GM19238 (cell line): ENCODE measurements around the gene CD99L2.
"Not testable (repeated sequence)": the region's sequence is repeated elsewhere in the genome, so short reads cannot be mapped to it uniquely, and the experiment has no call there.

ENCODE experiments used
- DNase-seq: peaks from one replicate; pipeline ENCODE4 v3.0.0; 2011; ENCODE audit warnings: low spot score; ENCODE audit not compliant: insufficient read length

CD99L2 gene

DNA sequence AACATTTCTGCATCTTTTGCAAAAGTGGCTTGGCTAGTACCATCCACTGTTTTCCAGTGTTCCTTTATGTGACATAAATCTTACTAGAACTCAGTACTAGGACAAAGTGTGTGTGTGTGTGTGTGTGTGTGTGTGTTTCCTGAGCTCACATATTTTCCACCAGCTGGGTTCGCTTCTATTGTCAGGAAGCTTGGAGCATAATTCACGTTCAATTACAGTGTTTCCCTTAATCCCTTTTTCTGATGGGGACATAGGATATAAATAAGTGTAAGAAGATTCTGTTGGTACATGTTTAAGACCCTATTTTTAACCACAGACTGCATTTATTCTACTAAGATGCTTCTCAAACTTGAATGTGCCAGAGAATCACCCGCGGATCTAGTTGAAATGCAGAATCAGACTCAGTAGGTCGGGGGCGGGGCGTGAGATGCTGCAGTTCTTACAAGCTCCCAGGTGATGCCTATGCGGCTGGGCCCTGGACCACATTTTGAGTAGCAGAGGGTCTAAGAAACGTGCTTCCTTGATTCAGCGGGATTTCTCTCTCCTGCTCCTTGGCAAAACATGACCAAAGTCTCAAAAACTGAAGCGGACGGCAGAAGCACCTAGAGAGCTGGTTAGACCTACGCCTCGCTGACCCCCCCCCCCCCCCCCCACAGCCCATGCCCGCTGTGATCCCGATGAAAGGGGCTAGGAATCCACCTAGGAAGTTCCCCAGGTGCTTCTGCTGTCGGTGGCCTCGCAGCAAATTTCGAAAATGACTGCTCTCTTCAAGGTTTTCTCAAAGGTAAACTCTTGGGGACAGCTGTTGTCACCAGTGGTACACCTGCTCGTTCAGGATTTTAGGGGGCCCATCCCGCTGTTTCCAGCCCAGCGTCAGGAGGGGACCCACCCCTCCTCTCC lies 797 bp downstream of the CD99L2 start:
- DNase-seq, result no peak

DNA sequence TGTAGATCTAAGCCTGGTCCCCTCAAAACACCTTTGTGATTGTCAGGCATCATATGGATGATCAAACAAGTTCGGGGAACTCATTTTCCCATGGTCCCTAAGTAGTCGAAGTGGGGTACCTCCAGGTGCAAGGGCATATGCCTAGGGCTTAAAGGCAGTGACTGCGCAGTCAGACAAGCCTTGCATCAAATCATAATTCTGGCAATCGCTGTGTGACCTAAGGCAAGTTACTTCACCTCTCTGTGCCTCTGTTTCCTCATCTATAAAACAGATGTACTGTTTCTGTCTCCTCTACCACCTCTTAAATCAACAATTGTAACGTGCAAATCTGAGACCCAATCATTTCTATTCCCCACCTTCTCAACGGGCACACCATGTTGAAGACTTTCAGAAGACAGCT lies 1.8 kb downstream of the CD99L2 start:
- no peak for DNase-seq

DNA sequence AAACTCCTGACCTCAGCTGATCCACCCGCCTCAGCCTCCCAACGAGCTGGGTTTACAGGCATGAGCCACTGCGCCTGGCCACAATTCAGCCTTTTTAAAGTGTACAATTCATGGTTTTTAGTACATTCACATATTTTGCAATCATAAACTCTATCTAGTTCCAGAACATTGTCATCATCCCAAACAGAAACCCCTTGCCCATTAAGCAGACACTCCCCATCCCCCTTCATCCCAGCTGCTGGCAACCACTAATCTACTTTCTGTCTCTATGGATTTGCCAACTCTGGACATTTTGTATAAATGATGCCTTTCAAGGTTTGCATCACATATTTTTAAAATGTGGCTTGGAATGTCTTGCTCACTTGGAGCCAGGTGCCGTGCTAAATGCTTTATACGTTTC lies 4.5 kb downstream of the CD99L2 start:
- no peak for DNase-seq

GRCh38 chrX:150889131-150889530 lies 9.3 kb downstream of the CD99L2 start:
- no peak for DNase-seq

- DNase-seq, result no peak
Observed at GRCh38 chrX:150887906-150888465, 10.5 kb downstream of the CD99L2 start.

DNA sequence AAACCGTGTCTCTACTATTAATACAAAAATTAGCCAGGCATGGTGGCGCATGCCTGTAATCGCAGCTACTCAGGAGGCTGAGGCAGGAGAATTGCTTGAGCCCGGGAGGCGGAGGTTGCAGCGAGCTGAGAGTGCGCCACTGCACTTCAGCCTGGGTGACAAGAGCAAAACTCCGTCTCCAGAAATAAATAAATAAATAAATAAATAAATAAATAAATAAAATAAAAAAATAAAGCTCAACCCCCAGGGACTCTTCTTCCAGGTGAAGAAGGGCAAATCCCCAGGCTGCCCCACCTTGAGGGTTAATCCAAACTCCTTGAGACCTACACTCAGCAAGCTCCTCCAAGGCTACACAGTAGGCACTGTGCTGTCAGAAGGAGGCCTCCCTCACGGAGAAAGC lies 11.2 kb downstream of the CD99L2 start:
- not testable (repeated sequence) for DNase-seq

GRCh38 chrX:150886381-150886780 lies 12.1 kb downstream of the CD99L2 start:
- DNase-seq, result no peak

DNA sequence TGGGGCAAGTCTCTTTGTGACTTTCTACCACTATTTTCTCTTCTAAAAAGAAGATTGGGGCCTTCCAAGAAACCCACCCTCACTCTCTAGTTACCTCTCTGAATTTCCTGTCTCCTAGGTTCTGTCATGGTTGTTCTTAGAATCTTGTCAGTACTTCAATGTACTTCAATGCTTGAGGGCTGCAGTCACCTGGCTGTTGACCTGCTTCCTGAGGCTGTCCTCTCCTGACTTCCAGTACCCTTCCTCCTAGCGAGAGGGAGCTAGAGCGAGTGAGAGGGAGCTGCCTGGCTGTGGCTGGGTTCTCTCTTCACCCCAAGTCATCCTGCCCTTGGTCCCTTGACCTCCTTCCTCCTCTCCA lies 17.7 kb downstream of the CD99L2 start:
- no peak for DNase-seq

DNA sequence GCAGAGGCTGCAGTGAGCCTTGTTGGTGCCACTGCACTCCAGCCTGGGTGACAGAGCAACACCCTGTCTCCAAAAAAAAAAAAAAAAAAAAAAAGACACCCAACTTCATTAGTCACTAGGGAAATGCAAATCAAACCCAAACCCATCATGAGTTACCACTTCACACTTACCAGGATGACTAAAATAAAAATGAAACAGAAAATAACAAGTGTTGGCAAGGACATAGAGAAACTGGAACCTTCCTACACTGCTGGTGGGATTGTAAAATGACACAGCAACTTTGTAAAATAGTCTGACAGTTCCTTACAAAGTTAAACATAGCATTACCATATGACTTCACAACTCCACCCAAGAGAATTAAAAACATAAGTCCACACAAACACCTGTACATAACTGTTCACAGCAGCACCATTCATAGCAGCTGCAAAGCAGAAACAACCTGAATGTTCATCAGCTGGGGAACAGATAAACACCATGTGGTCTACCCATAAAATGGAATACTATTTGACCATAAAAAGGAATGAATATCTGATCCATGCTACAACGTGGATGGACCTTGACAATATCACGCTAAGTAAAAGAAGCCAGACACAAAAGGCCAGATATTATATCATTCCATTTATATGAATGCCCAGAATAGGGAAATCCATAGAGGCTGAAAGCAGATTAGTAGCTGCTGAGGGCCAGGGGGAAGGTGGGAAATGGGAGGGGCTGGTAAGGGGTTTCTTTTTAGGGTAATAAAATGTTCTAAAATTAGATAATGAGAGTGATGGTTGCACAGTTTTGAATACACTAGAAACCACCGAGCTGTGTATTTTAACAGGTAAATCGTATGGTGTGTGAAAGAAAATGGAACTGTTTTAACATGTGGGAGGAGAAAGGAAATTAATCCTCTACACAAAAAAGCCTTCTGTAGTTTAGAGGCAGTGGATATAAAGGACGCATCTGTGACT lies 18.3 kb downstream of the CD99L2 start:
- DNase-seq, result no peak

DNA sequence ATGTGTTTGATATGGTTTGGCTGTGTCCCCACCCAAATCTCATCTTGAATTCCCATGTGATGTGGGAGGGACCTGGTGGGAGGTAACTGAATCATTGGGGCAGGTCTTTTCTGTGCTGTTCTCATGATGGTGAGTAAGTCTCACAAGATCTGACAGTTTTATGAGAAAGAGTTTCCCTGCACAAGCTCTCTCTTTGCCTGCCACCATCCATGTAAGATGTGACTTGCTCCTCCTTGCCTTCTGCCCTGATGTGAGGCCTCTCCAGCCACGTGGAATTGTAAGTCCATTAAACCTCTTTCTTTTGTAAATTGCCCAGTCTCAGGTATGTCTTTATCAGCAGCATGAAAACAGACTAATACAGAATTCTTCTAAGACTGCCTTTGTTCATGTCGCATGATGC lies 22.8 kb downstream of the CD99L2 start:
- DNase-seq, result not testable (repeated sequence)

DNA sequence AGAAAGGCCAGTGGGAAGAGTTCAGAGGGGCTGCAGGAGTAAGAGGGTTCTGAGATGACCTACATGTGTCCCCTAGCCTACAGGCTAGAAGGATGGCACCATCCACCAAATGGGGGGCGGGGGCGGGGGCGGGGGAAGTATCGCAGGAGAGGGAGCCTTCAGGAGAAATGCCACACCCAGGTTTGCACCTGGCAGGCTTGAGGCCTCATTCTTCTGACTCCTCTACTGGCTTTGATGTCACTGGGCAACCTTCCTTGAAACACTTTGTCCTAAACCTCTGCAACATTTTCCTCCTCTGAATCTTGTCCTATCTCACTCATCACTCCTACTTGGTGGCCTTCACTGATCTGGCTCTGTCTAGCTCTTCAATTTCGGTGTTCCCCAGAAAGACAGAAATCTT lies 24.0 kb downstream of the CD99L2 start:
- no peak for DNase-seq

DNA sequence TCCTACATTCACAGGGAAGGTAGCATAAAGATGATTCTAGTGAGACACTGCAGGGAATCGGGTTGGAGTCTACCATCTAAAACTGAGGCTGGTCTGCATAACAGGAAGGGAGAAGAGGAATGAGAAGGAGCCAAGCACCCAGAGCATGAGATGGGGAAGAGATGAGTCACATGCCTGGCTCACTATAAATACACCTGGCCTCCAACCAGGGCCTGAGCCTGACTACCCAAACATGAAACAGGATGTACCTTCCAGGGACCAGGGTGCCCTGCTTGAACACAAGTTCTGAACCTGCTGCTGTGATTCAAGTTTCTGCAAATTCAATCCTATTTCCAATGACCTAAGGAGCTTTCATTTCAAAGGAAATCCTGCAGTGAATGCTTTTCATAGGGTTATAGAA lies 24.9 kb downstream of the CD99L2 start:
- no peak for DNase-seq

GRCh38 chrX:150872773-150873336 lies 25.6 kb downstream of the CD99L2 start:
- DNase-seq, result no peak

GRCh38 chrX:150871341-150871811 lies 27.1 kb downstream of the CD99L2 start:
- DNase-seq, result no peak

- no peak for DNase-seq
Observed at GRCh38 chrX:150870487-150871340, 27.8 kb downstream of the CD99L2 start.

- no peak for DNase-seq
Observed at GRCh38 chrX:150870029-150870428, 28.4 kb downstream of the CD99L2 start.

- no peak for DNase-seq
Observed at GRCh38 chrX:150869450-150869849, 29.0 kb downstream of the CD99L2 start.

DNA sequence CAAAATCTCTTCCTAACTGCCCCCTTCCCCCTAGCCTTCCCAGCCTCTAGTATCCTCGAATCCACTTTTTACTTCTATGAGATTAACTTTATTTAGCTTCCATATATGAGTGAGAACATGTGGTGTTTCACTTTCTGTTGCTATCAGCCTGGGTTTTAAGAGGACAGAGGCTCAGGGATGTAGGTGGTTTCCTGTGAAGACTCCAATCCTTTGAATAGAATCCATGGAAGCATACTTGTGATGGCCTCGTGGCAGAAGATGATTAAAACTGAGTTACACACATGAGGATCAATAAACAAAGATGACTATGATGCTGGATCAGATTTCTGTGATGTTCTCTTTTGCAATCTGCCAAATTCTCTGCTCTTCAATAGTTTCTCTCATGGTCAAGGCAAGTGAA lies 29.8 kb downstream of the CD99L2 start:
- DNase-seq, result no peak

GRCh38 chrX:150864127-150864526 lies 34.3 kb downstream of the CD99L2 start:
- no peak for DNase-seq

GRCh38 chrX:150863191-150863590 lies 35.3 kb downstream of the CD99L2 start:
- no peak for DNase-seq

DNA sequence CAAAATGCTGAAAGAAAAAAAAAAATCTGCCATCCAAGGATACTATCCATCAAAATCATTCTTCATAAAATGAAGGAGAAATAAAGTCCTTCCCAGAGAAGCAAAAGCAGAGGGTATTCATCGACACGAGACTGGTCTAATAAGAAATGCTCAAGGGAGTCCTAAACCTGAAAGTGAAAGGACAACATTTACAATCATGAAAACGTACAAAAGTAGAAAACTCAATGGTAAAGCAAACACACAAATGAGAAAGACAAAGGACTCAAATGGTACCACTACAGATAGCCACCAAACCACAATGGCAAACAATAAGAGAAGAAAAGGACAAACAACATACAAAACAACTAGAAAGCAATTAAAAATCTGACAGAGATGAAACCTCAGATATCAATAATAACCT lies 41.0 kb downstream of the CD99L2 start:
- DNase-seq, result no peak
